GM12878 (cell line): ENCODE data around the gene MARVELD1. TPM values are rescaled to one million over a fixed set of nuclear protein-coding genes. Genes with fewer than 3 reads are reported as not detected.
A peak's percentile ranks its signal among the peaks of the same experiment; 100 is the strongest.

ENCODE experiments used
- CTCF ChIP-seq, 3 experiments: IDR thresholded peaks in 2 of 3; conservative IDR thresholded peaks in 1 of 3; 2 replicates each; pipeline ENCODE4 v1.5.1; 2011; ENCODE audit warnings: low read depth in 3 of 3, low read length in 3 of 3, mild to moderate bottlenecking in 3 of 3, control low read depth in 2 of 3, moderate library complexity in 2 of 3, inconsistent platforms in 1 of 3, mixed read lengths in 1 of 3; ENCODE audit not compliant: control insufficient read depth in 2 of 3, insufficient read depth in 1 of 3; ENCODE audit errors: extremely low read depth in 1 of 3
- FOXM1 ChIP-seq: IDR thresholded peaks from 2 replicates; pipeline ENCODE4 v1.6.1; 2012; ENCODE audit warnings: low read depth, mild to moderate bottlenecking, inconsistent platforms, low read length, moderate library complexity
- KDM1A ChIP-seq: fragments of 200-600 bp; sonication (generic); IDR thresholded peaks from 2 replicates; pipeline ENCODE4 v1.6.1; 2016; ENCODE audit warnings: borderline replicate concordance
- MAX ChIP-seq: IDR thresholded peaks from 2 replicates; pipeline ENCODE4 v1.6.1; 2012; ENCODE audit warnings: low read depth, low read length, improper control_type of control experiment
- NBN ChIP-seq: fragments of 450-650 bp; IDR thresholded peaks from 2 replicates; pipeline ENCODE4 v1.6.1; 2016
- NFYB ChIP-seq: IDR thresholded peaks from 2 replicates; pipeline ENCODE4 v1.6.1; 2011; ENCODE audit warnings: low read depth, mild to moderate bottlenecking, low read length, improper control_type of control experiment, moderate library complexity; ENCODE audit not compliant: insufficient read depth
- PML ChIP-seq: IDR thresholded peaks from 2 replicates; pipeline ENCODE4 v1.6.1; 2012; ENCODE audit warnings: low read length, inconsistent platforms
- POLR2AphosphoS5 ChIP-seq: IDR thresholded peaks from 2 replicates; pipeline ENCODE4 v1.6.1; 2011; ENCODE audit warnings: mild to moderate bottlenecking, low read length, inconsistent platforms
- RB1 ChIP-seq: fragments of 450-650 bp; formaldehyde crosslinking; IDR thresholded peaks from 2 replicates; pipeline ENCODE4 v1.6.1; 2017; ENCODE audit warnings: mild to moderate bottlenecking, borderline replicate concordance
- RCOR1 ChIP-seq: conservative IDR thresholded peaks from 2 replicates; pipeline ENCODE4 v1.6.1; 2012; ENCODE audit warnings: low read depth, low read length, improper control_type of control experiment
- SMAD1 ChIP-seq: fragments of 450-650 bp; IDR thresholded peaks from 2 replicates; pipeline ENCODE4 v1.6.1; 2018; ENCODE audit warnings: mild to moderate bottlenecking, low read depth; ENCODE audit not compliant: partially characterized antibody
- YY1 ChIP-seq: IDR thresholded peaks from 2 replicates; pipeline ENCODE4 v1.6.1; 2011; ENCODE audit warnings: low read depth, mild to moderate bottlenecking, low read length
- ZNF207 ChIP-seq: fragments of 450-650 bp; IDR thresholded peaks from 2 replicates; pipeline ENCODE4 v1.6.1; 2014; ENCODE audit warnings: antibody characterized with exemption, mild to moderate bottlenecking, borderline replicate concordance
- polyA plus RNA-seq, 11 experiments: library from polyadenylated mRNA; depleted of rRNA in 4 of 11; unstranded in 6 of 11; stranded (reverse) in 5 of 11; fragments of >200 nt; fragmentation: Nextera tagmentation in 4 of 11; fragmentation: Illumina TruSeq in 1 of 11; extraction: Ambion mirVana in 4 of 11; extraction: Trizol in 1 of 11; gene quantifications; 1 replicate in 1 of 11; 2 replicates in 10 of 11; pipeline versions ENCODE4 v1.2.1 to v1.2.3, GENCODE V29; 2011 to 2016; ENCODE audit warnings: inconsistent platforms in 2 of 11, missing spikeins in 2 of 11, low read depth in 1 of 11
- total RNA-seq, 4 experiments: library from RNA; depleted of rRNA in 3 of 4; stranded (reverse); fragments of >200 nt in 3 of 4; fragmentation: Illumina TruSeq in 1 of 4; extraction: Trizol in 1 of 4; gene quantifications; 2 replicates each; pipeline versions ENCODE4 v1.2.1 to v1.2.3, GENCODE V29; 2013 to 2021
- TF ChIP-seq, protein P1 (sequence below): fragments of 450-650 bp; formaldehyde crosslinking; IDR thresholded peaks from 2 replicates; pipeline ENCODE4 v1.4.0; 2022; ENCODE audit warnings: mild to moderate bottlenecking, moderate library complexity
- TF ChIP-seq, protein P2 (sequence below): fragments of 450-650 bp; IDR thresholded peaks from 2 replicates; pipeline ENCODE4 v1.6.1; 2017; ENCODE audit warnings: low read depth, mild to moderate bottlenecking, moderate library complexity
- TF ChIP-seq, protein P3 (sequence below): fragments of 450-650 bp; formaldehyde crosslinking; IDR thresholded peaks from 2 replicates; pipeline ENCODE4 v1.5.0; 2022; ENCODE audit warnings: mild to moderate bottlenecking, missing genetic modification characterization

The MARVELD1 gene
- total and polyA plus RNA-seq, 10 of the 15 experiments (the other 5 are each of a cell fraction or from before 2014, with no cell fraction given) = 0.54 to 8.4 (median 3.2) TPM

GRCh38 chr10:97736902-97737769, 23.6 kb downstream of the MARVELD1 start, which contains the start of gene ZFYVE27 (continued):
- no peak for TF ChIP-seq SMAD1
- TF ChIP-seq, protein P1, sequence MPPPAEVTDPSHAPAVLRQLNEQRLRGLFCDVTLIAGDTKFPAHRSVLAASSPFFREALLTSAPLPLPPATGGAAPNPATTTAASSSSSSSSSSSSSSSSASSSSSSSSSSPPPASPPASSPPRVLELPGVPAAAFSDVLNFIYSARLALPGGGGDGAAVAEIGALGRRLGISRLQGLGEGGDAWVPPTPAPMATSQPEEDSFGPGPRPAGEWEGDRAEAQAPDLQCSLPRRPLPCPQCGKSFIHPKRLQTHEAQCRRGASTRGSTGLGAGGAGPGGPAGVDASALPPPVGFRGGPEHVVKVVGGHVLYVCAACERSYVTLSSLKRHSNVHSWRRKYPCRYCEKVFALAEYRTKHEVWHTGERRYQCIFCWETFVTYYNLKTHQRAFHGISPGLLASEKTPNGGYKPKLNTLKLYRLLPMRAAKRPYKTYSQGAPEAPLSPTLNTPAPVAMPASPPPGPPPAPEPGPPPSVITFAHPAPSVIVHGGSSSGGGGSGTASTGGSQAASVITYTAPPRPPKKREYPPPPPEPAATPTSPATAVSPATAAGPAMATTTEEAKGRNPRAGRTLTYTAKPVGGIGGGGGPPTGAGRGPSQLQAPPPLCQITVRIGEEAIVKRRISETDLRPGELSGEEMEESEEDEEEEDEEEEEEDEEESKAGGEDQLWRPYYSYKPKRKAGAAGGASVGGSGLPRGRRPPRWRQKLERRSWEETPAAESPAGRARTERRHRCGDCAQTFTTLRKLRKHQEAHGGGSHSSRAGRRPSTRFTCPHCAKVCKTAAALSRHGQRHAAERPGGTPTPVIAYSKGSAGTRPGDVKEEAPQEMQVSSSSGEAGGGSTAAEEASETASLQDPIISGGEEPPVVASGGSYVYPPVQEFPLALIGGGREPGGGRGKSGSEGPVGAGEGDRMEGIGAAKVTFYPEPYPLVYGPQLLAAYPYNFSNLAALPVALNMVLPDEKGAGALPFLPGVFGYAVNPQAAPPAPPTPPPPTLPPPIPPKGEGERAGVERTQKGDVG (CRISPR knock-in tag) = peak; percentile 60; the same call in 1 of the 2 replicates
- no peak for TF ChIP-seq NFYB
- peak; percentile 99 for TF ChIP-seq NBN
- TF ChIP-seq, protein P2, sequence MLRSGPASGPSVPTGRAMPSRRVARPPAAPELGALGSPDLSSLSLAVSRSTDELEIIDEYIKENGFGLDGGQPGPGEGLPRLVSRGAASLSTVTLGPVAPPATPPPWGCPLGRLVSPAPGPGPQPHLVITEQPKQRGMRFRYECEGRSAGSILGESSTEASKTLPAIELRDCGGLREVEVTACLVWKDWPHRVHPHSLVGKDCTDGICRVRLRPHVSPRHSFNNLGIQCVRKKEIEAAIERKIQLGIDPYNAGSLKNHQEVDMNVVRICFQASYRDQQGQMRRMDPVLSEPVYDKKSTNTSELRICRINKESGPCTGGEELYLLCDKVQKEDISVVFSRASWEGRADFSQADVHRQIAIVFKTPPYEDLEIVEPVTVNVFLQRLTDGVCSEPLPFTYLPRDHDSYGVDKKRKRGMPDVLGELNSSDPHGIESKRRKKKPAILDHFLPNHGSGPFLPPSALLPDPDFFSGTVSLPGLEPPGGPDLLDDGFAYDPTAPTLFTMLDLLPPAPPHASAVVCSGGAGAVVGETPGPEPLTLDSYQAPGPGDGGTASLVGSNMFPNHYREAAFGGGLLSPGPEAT = no peak
- peak; percentile 23; the same call in 1 of the 2 replicates for TF ChIP-seq ZNF207
- no peak for TF ChIP-seq CTCF (IDR thresholded peaks at IDR 0.05 in 2 of 3, conservative IDR thresholded peaks at IDR 0.05 in 1 of 3; ENCODE audit: control insufficient read depth in 2 of 3, extremely low read depth in 1 of 3, insufficient read depth in 1 of 3, low read depth in 3 of 3, low read length in 3 of 3)
- TF ChIP-seq YY1 = peak; percentile 42; the same call in 1 of the 2 replicates
- TF ChIP-seq FOXM1 = no peak
- peak; percentile 79; the same call in 1 of the 2 replicates for TF ChIP-seq RB1
- peak; percentile 95 for TF ChIP-seq POLR2AphosphoS5
- TF ChIP-seq KDM1A = no peak
- TF ChIP-seq, protein P3, sequence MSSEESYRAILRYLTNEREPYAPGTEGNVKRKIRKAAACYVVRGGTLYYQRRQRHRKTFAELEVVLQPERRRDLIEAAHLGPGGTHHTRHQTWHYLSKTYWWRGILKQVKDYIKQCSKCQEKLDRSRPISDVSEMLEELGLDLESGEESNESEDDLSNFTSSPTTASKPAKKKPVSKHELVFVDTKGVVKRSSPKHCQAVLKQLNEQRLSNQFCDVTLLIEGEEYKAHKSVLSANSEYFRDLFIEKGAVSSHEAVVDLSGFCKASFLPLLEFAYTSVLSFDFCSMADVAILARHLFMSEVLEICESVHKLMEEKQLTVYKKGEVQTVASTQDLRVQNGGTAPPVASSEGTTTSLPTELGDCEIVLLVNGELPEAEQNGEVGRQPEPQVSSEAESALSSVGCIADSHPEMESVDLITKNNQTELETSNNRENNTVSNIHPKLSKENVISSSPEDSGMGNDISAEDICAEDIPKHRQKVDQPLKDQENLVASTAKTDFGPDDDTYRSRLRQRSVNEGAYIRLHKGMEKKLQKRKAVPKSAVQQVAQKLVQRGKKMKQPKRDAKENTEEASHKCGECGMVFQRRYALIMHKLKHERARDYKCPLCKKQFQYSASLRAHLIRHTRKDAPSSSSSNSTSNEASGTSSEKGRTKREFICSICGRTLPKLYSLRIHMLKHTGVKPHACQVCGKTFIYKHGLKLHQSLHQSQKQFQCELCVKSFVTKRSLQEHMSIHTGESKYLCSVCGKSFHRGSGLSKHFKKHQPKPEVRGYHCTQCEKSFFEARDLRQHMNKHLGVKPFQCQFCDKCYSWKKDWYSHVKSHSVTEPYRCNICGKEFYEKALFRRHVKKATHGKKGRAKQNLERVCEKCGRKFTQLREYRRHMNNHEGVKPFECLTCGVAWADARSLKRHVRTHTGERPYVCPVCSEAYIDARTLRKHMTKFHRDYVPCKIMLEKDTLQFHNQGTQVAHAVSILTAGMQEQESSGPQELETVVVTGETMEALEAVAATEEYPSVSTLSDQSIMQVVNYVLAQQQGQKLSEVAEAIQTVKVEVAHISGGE (CRISPR knock-in tag) = no peak
- TF ChIP-seq PML = peak; percentile 83; the same call in 1 of the 2 replicates
- no peak for TF ChIP-seq RCOR1
- TF ChIP-seq MAX = peak; percentile 99
